Right atrium auricular region (tissue), 2 donors: ENCODE data around the gene KRT71. TPM values are rescaled to one million over a fixed set of nuclear protein-coding genes. Genes with fewer than 3 reads are reported as not detected.

Source experiments
- DNase-seq: peaks from one replicate; pipeline ENCODE4 v3.0.0-alpha.2; 2019; ENCODE audit warnings: low spot score
- H3K27ac ChIP-seq, 2 donors: fragments of 200-600 bp; sonication (generic); 1 replicate in 1 of 2; 2 replicates in 1 of 2; pipeline ENCODE4 v1.5.1; 2016 to 2019
- H3K27me3 ChIP-seq, 2 donors: fragments of 200-600 bp; sonication (generic); one replicate each; pipeline versions ENCODE4 v1.5.1 to v1.6.0; 2017 to 2019
- H3K36me3 ChIP-seq: fragments of 200-600 bp; sonication (generic); one replicate; pipeline ENCODE4 v1.5.1; 2016
- H3K4me1 ChIP-seq, 2 donors: fragments of 200-600 bp; sonication (generic); one replicate each; pipeline versions ENCODE4 v1.5.1 to v1.6.0; 2017 to 2019
- H3K4me3 ChIP-seq, 2 donors: fragments of 200-600 bp; sonication (generic); 1 replicate in 1 of 2; 2 replicates in 1 of 2; pipeline ENCODE4 v1.5.1; 2017 to 2019; ENCODE audit warnings: mild to moderate bottlenecking in 1 of 2, moderate library complexity in 1 of 2
- H3K9me3 ChIP-seq, 2 donors: fragments of 200-600 bp; sonication (generic); one replicate each; pipeline ENCODE4 v1.5.1; 2019
- total RNA-seq, 2 donors: library from RNA; depleted of rRNA; stranded (reverse); fragments of >200 nt; gene quantifications; one replicate each; pipeline ENCODE4 v1.1.0, GENCODE V29; 2016
- TF ChIP-seq, protein P1 (sequence below), 2 donors: fragments of 200-600 bp; sonication (generic); IDR thresholded peaks; one replicate each; pipeline ENCODE4 v1.5.1; 2019; ENCODE audit warnings: antibody characterized with exemption in 2 of 2

KRT71 gene
- total RNA-seq, 2 donors from 2014 or later: not detected

DNA sequence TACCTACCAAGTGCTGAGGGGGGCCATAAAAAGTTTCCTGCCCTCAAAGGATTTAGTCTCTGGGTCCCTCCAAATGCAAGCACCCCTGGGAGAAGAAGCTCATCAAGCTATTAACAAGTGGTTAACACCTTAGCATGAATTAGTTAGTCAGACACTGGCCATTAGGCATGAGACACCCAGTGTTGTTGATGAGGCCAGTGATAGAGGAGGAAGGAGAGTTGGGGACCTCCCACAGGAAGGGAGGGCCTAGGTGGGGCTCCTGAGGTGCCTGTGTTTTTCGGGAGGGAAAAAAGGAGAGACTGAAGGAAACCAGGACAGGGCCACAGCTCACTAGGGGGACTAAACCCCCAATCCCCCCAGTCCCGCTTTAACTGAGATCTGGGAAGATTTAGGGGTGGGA, 4.5 kb upstream of the KRT71 start:
- TF ChIP-seq, protein P1, sequence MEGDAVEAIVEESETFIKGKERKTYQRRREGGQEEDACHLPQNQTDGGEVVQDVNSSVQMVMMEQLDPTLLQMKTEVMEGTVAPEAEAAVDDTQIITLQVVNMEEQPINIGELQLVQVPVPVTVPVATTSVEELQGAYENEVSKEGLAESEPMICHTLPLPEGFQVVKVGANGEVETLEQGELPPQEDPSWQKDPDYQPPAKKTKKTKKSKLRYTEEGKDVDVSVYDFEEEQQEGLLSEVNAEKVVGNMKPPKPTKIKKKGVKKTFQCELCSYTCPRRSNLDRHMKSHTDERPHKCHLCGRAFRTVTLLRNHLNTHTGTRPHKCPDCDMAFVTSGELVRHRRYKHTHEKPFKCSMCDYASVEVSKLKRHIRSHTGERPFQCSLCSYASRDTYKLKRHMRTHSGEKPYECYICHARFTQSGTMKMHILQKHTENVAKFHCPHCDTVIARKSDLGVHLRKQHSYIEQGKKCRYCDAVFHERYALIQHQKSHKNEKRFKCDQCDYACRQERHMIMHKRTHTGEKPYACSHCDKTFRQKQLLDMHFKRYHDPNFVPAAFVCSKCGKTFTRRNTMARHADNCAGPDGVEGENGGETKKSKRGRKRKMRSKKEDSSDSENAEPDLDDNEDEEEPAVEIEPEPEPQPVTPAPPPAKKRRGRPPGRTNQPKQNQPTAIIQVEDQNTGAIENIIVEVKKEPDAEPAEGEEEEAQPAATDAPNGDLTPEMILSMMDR (IDR thresholded peaks at IDR 0.05): no peak
- Histone ChIP-seq H3K9me3 (no peaks in the 10 kb centered on the region), H3K27me3 (no peaks in the 10 kb centered on the region), H3K36me3 (no peaks in the 10 kb centered on the region), H3K4me3 (no peak overlapping the region), H3K27ac (no peak overlapping the region), H3K4me1 (no peaks in the 10 kb centered on the region)
- DNase-seq: no peak

DNA sequence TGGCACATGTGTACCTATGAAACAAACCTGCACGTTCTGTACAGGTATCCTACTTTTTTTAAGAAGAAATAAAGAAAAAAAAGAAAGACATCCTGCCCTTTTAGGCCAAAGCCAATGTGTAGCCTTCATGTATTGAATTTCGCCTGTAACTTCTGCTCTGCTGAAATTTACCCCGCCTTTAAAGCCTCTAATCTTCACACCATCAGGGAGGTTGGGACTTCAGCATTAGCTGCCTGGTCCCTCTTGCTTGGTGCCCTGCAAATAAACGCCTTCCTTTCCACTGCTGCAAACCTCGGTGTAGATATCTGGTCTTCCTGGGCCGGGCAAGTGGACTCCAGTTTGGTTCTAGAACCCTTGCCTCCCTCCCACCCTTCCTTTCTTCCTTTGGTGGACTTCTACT, 2.6 kb upstream of the KRT71 start:
- H3K4me1 ChIP-seq: peaks cover 0 to 11% of the 10 kb centered on the region in 2 donors
- no peak for DNase-seq
- H3K27ac ChIP-seq: no peak overlapping the region
- TF ChIP-seq, protein P1 (IDR thresholded peaks at IDR 0.05): no peak
- no peaks in the 10 kb centered on the region for H3K27me3 ChIP-seq
- no peaks in the 10 kb centered on the region for H3K9me3 ChIP-seq
- no peaks in the 10 kb centered on the region for H3K36me3 ChIP-seq
- H3K4me3 ChIP-seq: no peak overlapping the region

DNA sequence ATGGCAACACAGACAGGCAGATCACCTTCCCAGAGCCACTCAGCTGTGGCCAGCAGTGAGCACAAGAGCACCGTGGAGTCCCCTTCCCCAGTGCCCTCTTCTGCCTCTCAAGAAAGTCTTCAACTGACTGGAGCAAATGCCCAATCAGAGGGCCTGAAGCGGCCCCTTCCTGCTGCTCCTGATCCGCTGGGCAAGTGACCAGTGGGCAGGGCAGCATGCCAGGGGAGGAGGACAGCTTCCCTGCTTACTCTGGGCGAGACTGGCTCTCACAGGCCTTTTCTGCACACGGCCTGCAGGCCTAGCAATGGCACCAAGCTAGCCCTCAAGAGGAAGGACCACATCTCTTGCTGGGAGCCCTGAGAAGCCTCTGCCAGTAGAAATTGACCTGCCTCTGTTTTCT, 890 bp downstream of the KRT71 start:
- DNase-seq: no peak
- Histone ChIP-seq H3K4me3 (no peak overlapping the region), H3K27me3 (no peaks in the 10 kb centered on the region), H3K4me1 (peaks cover 0 to 11% of the 10 kb centered on the region in 2 donors), H3K36me3 (no peaks in the 10 kb centered on the region), H3K9me3 (no peaks in the 10 kb centered on the region), H3K27ac (no peak overlapping the region)
- TF ChIP-seq, protein P1 (IDR thresholded peaks at IDR 0.05): no peak

DNA sequence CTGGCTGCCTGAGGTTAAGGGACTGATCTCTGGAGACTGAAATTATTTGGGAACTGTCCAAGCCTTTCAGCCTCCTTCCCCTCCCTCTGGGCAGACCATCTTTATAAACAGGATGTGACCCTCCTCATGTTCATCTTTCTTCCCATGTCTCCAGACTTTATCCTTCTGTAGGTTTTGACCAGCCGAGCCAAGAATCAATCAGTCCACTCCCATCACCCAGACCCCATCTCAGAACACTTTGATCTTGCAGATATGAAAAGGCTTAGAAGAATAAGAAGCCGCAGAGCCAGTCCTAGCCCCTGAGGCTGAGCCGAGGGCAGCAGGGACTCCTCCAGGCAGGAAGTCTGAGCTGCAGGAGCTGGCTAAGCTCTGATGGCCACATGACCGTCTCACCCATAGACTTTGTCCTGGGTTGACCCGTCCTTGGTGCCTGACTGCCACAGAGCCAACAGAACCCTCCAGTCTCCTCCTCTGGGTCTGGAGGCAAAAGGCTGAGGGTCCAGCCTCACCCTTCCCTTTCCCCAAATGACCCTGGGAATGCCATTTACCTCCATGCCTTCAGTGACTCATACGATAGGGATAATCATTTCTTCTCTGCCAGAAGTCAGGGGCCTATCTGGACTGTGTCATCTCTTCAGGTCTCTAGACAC, 1.6 kb downstream of the KRT71 start:
- H3K9me3 ChIP-seq: no peaks in the 10 kb centered on the region
- H3K36me3 ChIP-seq: no peaks in the 10 kb centered on the region
- H3K27me3 ChIP-seq: no peaks in the 10 kb centered on the region
- no peak for DNase-seq
- TF ChIP-seq, protein P1 (IDR thresholded peaks at IDR 0.05): no peak
- H3K4me3 ChIP-seq: no peak overlapping the region
- peaks cover 0 to 11% of the 10 kb centered on the region in 2 donors for H3K4me1 ChIP-seq
- H3K27ac ChIP-seq: no peak overlapping the region

DNA sequence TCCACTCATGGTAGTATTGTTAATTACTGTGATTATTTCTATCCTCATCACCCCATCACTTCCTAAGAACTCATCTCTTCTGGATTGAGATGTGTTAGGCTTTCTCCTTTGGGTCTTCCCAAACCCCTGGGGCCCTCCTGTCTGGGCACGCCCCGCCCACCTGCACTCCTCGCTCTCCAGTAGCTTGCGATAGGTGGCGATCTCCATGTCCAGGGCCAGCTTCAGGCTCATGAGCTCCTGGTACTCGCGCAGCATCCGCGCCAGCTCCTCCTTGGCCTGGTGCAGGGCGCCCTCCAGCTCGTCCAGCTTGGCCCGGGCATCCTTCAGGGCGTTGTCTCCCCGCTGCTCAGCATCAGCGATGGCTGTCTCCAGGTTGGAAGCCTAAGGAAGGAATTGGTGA, 6.8 kb downstream of the KRT71 start:
- TF ChIP-seq, protein P1 (IDR thresholded peaks at IDR 0.05): no peak
- Histone ChIP-seq H3K27ac (no peak overlapping the region), H3K9me3 (no peaks in the 10 kb centered on the region), H3K36me3 (no peaks in the 10 kb centered on the region), H3K27me3 (no peaks in the 10 kb centered on the region), H3K4me3 (no peak overlapping the region), H3K4me1 (no peaks in the 10 kb centered on the region)
- no peak for DNase-seq
